Measurements from ENCODE around the gene CDT1. TPM values are rescaled to one million over a fixed set of nuclear protein-coding genes. Genes with fewer than 3 reads are reported as not detected.

The CDT1 gene
- total and polyA plus RNA-seq, 2 experiments from 2014 or later = 5.9 to 11.3 TPM

- peaks cover 4% of the 10 kb centered on the region; the same call in 1 of the 2 replicates for H4K20me1 ChIP-seq (ENCODE audit: insufficient read depth)
- no peak overlapping the region for H3K4me2 ChIP-seq (ENCODE audit: unreplicated experiment)
- no peaks in the 10 kb centered on the region for H3K9me3 ChIP-seq (ENCODE audit: low read depth)
- H3K27me3 ChIP-seq (replicated peaks; ENCODE audit: insufficient read depth) = no peaks in the 10 kb centered on the region
- no peak overlapping the region for H3K9ac ChIP-seq
- no peaks in the 10 kb centered on the region for H3K9me2 ChIP-seq (ENCODE audit: insufficient read depth)
- H3F3A ChIP-seq (ENCODE audit: insufficient read depth) = no peaks in the 10 kb centered on the region
- H3K4me3 ChIP-seq = no peak overlapping the region
- WGBS, 2 experiments (ENCODE audit: low coverage in 1 of 2, low lambda C conversion rate in 2 of 2, missing lambda C conversion rate in 2 of 2) = 84 to 92% methylated on average over 9 of the region's 9 CpGs
- peaks cover 10% of the 10 kb centered on the region; the same call in 1 of the 2 replicates for H3K4me1 ChIP-seq (ENCODE audit: insufficient read depth)
- no peak overlapping the region for H2AFZ ChIP-seq
- no peaks in the 10 kb centered on the region; the same call in 1 of the 2 replicates for H3K36me3 ChIP-seq (ENCODE audit: low read depth)
- H3K79me2 ChIP-seq (ENCODE audit: insufficient read depth) = peaks cover 100% of the 10 kb centered on the region
- no peak for TF ChIP-seq EZH2phosphoT487 (IDR thresholded peaks at IDR 0.05; ENCODE audit: insufficient read depth, low read depth)
- no peak for TF ChIP-seq EZH2 (IDR thresholded peaks at IDR 0.05; ENCODE audit: insufficient read depth, poor library complexity, severe bottlenecking)
- peak; percentile 36 for DNase-seq
- H3K27ac ChIP-seq = no peak overlapping the region
- in situ Hi-C loops (cut with MboI) = no loop called here
These were observed 38.7 kb upstream of the CDT1 start for GRCh38 chr16:88764913-88765349.

GRCh38 chr16:88766975-88767374 is 36.6 kb upstream of the CDT1 start:
- DNase-seq = no peak
- Histone ChIP-seq H3K36me3 (ENCODE audit: low read depth) (no peaks in the 10 kb centered on the region; the same call in 1 of the 2 replicates), H3K79me2 (ENCODE audit: insufficient read depth) (peaks cover 100% of the 10 kb centered on the region), H3K4me2 (ENCODE audit: unreplicated experiment) (no peak overlapping the region), H2AFZ (no peak overlapping the region), H3K9me3 (ENCODE audit: low read depth) (no peaks in the 10 kb centered on the region), H3F3A (ENCODE audit: insufficient read depth) (no peaks in the 10 kb centered on the region; the same call in 1 of the 2 replicates), H3K9me2 (ENCODE audit: insufficient read depth) (no peaks in the 10 kb centered on the region), H3K4me3 (no peak overlapping the region), H3K4me1 (ENCODE audit: insufficient read depth) (peaks cover 11% of the 10 kb centered on the region), H3K27me3 (replicated peaks; ENCODE audit: insufficient read depth) (no peaks in the 10 kb centered on the region), H3K9ac (no peak overlapping the region), H3K27ac (no peak overlapping the region), H4K20me1 (ENCODE audit: insufficient read depth) (peaks cover 4% of the 10 kb centered on the region; the same call in 1 of the 2 replicates)
- in situ Hi-C loops (cut with MboI) = no loop called here
- TF ChIP-seq EZH2 (IDR thresholded peaks at IDR 0.05; ENCODE audit: insufficient read depth, poor library complexity, severe bottlenecking) (no peak), EZH2phosphoT487 (IDR thresholded peaks at IDR 0.05; ENCODE audit: insufficient read depth, low read depth) (no peak)
- 96 to 97% methylated on average over 11 of the region's 11 CpGs for WGBS, 2 experiments (ENCODE audit: low coverage in 1 of 2, low lambda C conversion rate in 2 of 2, missing lambda C conversion rate in 2 of 2)

GRCh38 chr16:88767546-88768070 is 36.0 kb upstream of the CDT1 start:
- H3K9me2 ChIP-seq (ENCODE audit: insufficient read depth) = no peaks in the 10 kb centered on the region
- H3K79me2 ChIP-seq (ENCODE audit: insufficient read depth) = peaks cover 100% of the 10 kb centered on the region
- no peak overlapping the region for H3K4me2 ChIP-seq (ENCODE audit: unreplicated experiment)
- H4K20me1 ChIP-seq (ENCODE audit: insufficient read depth) = peaks cover 4% of the 10 kb centered on the region; the same call in 1 of the 2 replicates
- no peaks in the 10 kb centered on the region for H3K9me3 ChIP-seq (ENCODE audit: low read depth)
- H2AFZ ChIP-seq = no peak overlapping the region
- 0 out of 2 replicates have a peak overlapping the region, but pooled peaks have one; percentile 15 for H3K27ac ChIP-seq
- no peaks in the 10 kb centered on the region; the same call in 1 of the 2 replicates for H3F3A ChIP-seq (ENCODE audit: insufficient read depth)
- H3K36me3 ChIP-seq (ENCODE audit: low read depth) = no peaks in the 10 kb centered on the region; the same call in 1 of the 2 replicates
- H3K4me3 ChIP-seq = no peak overlapping the region
- TF ChIP-seq EZH2phosphoT487 (IDR thresholded peaks at IDR 0.05; ENCODE audit: insufficient read depth, low read depth) = no peak
- no peak for TF ChIP-seq EZH2 (IDR thresholded peaks at IDR 0.05; ENCODE audit: insufficient read depth, poor library complexity, severe bottlenecking)
- H3K4me1 ChIP-seq (ENCODE audit: insufficient read depth) = peaks cover 17% of the 10 kb centered on the region
- H3K9ac ChIP-seq = peak overlapping the region; percentile 37; the same call in 1 of the 2 replicates
- no peak for DNase-seq
- WGBS, 2 experiments (ENCODE audit: low coverage in 1 of 2, low lambda C conversion rate in 2 of 2, missing lambda C conversion rate in 2 of 2) = 90 to 91% methylated on average over 6 to 12 of the region's 12 CpGs
- in situ Hi-C loops (cut with MboI) = no loop called here
- H3K27me3 ChIP-seq (replicated peaks; ENCODE audit: insufficient read depth) = no peaks in the 10 kb centered on the region

GRCh38 chr16:88768071-88768783 is 35.4 kb upstream of the CDT1 start:
- 49% methylated on average over 20 to 22 of the region's 24 CpGs for WGBS, 2 experiments (ENCODE audit: low coverage in 1 of 2, low lambda C conversion rate in 2 of 2, missing lambda C conversion rate in 2 of 2)
- H3K27me3 ChIP-seq (replicated peaks; ENCODE audit: insufficient read depth) = no peaks in the 10 kb centered on the region
- no peaks in the 10 kb centered on the region; the same call in 1 of the 2 replicates for H3K36me3 ChIP-seq (ENCODE audit: low read depth)
- TF ChIP-seq EZH2 (IDR thresholded peaks at IDR 0.05; ENCODE audit: insufficient read depth, poor library complexity, severe bottlenecking) = no peak
- TF ChIP-seq EZH2phosphoT487 (IDR thresholded peaks at IDR 0.05; ENCODE audit: insufficient read depth, low read depth) = no peak
- in situ Hi-C loops (cut with MboI) = no loop called here
- peaks cover 4% of the 10 kb centered on the region; the same call in 1 of the 2 replicates for H4K20me1 ChIP-seq (ENCODE audit: insufficient read depth)
- no peaks in the 10 kb centered on the region for H3K9me3 ChIP-seq (ENCODE audit: low read depth)
- H3K4me1 ChIP-seq (ENCODE audit: insufficient read depth) = peaks cover 22% of the 10 kb centered on the region
- H3K79me2 ChIP-seq (ENCODE audit: insufficient read depth) = peaks cover 97% of the 10 kb centered on the region
- peak overlapping the region; percentile 37; the same call in 1 of the 2 replicates for H3K9ac ChIP-seq
- peak overlapping the region; percentile 2 for H3K4me2 ChIP-seq (ENCODE audit: unreplicated experiment)
- no peaks in the 10 kb centered on the region for H3K9me2 ChIP-seq (ENCODE audit: insufficient read depth)
- H2AFZ ChIP-seq = no peak overlapping the region
- H3K27ac ChIP-seq = peak overlapping the region; percentile 15; the same call in 1 of the 2 replicates
- no peak overlapping the region for H3K4me3 ChIP-seq
- DNase-seq = peak; percentile 49
- H3F3A ChIP-seq (ENCODE audit: insufficient read depth) = no peaks in the 10 kb centered on the region; the same call in 1 of the 2 replicates
